ENCODE results near the gene MMP25. TPM values are rescaled to one million over a fixed set of nuclear protein-coding genes. Genes with fewer than 3 reads are reported as not detected.

MMP25 gene
- total RNA-seq, 1 donor = under 0.01 TPM

DNA sequence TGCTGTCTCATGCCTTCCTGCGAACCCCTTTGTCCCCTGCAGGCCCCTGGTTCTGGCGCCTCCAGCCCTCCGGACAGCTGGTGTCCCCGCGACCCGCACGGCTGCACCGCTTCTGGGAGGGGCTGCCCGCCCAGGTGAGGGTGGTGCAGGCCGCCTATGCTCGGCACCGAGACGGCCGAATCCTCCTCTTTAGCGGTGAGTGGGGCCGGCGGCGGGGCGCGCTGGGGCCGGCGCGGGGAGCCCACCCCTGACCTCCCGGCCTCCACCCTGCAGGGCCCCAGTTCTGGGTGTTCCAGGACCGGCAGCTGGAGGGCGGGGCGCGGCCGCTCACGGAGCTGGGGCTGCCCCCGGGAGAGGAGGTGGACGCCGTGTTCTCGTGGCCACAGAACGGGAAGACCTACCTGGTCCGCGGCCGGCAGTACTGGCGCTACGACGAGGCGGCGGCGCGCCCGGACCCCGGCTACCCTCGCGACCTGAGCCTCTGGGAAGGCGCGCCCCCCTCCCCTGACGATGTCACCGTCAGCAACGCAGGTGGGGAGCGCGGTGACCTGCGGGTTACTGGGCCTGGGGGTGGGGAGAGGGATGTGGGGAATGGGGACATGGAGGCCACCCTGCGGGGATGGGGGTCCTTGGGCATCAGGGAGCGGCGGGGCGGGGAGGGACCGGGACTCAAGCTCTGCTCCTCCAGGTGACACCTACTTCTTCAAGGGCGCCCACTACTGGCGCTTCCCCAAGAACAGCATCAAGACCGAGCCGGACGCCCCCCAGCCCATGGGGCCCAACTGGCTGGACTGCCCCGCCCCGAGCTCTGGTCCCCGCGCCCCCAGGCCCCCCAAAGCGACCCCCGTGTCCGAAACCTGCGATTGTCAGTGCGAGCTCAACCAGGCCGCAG lies 12.0 kb downstream of the MMP25 start:
- Histone ChIP-seq H3K27me3 (ENCODE audit: insufficient read depth, low read length) (peaks cover 3% of the 10 kb centered on the region), H3K27ac (ENCODE audit: low read depth, low read length) (peak overlapping the region; percentile 48), H3K4me3 (ENCODE audit: insufficient read depth, low read length) (peak overlapping the region; percentile 90), H4K20me1 (ENCODE audit: insufficient read depth, low read length) (no peaks in the 10 kb centered on the region), H3K4me2 (ENCODE audit: insufficient read depth, low read length) (peak overlapping the region; percentile 90), H3K9me3 (ENCODE audit: low read depth, low read length) (no peaks in the 10 kb centered on the region), H3K4me1 (ENCODE audit: insufficient read depth, low read length) (no peaks in the 10 kb centered on the region), H2AFZ (ENCODE audit: low read length) (peak overlapping the region; percentile 85), H3K79me2 (ENCODE audit: insufficient read depth, low read length) (no peaks in the 10 kb centered on the region), H3K36me3 (ENCODE audit: insufficient read depth, low read length) (no peaks in the 10 kb centered on the region)
- TF ChIP-seq, protein P1, sequence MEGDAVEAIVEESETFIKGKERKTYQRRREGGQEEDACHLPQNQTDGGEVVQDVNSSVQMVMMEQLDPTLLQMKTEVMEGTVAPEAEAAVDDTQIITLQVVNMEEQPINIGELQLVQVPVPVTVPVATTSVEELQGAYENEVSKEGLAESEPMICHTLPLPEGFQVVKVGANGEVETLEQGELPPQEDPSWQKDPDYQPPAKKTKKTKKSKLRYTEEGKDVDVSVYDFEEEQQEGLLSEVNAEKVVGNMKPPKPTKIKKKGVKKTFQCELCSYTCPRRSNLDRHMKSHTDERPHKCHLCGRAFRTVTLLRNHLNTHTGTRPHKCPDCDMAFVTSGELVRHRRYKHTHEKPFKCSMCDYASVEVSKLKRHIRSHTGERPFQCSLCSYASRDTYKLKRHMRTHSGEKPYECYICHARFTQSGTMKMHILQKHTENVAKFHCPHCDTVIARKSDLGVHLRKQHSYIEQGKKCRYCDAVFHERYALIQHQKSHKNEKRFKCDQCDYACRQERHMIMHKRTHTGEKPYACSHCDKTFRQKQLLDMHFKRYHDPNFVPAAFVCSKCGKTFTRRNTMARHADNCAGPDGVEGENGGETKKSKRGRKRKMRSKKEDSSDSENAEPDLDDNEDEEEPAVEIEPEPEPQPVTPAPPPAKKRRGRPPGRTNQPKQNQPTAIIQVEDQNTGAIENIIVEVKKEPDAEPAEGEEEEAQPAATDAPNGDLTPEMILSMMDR (IDR thresholded peaks at IDR 0.05; ENCODE audit: extremely low read depth, low read depth, low read length) = no peak
- peak; percentile 90 for DNase-seq (ENCODE audit: insufficient read length, low spot score, missing footprints)

DNA sequence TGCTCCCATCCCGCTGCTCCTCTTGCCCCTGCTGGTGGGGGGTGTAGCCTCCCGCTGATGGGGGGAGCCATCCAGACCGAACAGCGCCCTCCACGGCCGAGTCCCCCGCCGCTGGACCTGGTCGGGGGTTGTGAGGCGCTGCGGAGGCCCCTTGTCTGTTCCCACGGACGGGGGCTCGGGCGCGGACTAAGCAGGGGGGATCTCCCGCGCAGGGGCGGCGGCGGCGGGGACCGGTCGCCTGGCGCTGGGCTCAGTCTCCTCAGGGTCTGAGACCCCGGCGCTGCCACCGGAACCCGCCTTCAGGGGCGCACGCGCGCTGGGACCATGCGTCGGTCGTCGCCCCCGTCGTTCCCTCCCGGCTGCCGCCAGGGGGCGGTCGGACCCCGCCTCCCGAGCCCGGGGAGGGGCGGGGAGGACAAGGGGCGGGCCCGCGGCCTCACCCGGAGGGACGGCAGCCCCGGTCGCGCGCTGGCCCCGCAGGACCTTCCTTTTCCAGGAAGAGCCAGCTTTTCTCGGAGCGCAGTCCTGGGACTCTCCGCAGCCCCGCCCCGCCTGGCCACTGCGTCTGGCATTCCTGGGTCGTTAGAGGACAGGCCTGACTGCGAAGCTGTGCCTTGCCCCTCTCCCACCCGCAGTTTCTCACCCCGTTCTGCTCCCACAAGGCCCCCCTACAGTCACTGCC lies 12.8 kb downstream of the MMP25 start:
- no peaks in the 10 kb centered on the region for H4K20me1 ChIP-seq (ENCODE audit: insufficient read depth, low read length)
- peak overlapping the region; percentile 90 for H3K4me2 ChIP-seq (ENCODE audit: insufficient read depth, low read length)
- peaks cover 3% of the 10 kb centered on the region for H3K27me3 ChIP-seq (ENCODE audit: insufficient read depth, low read length)
- no peaks in the 10 kb centered on the region for H3K79me2 ChIP-seq (ENCODE audit: insufficient read depth, low read length)
- DNase-seq (ENCODE audit: insufficient read length, low spot score, missing footprints) = peak; percentile 100
- H3K4me3 ChIP-seq (ENCODE audit: insufficient read depth, low read length) = peak overlapping the region; percentile 90
- H3K9me3 ChIP-seq (ENCODE audit: low read depth, low read length) = no peaks in the 10 kb centered on the region
- H3K27ac ChIP-seq (ENCODE audit: low read depth, low read length) = peak overlapping the region; percentile 48
- peak overlapping the region; percentile 93 for H2AFZ ChIP-seq (ENCODE audit: low read length)
- H3K4me1 ChIP-seq (ENCODE audit: insufficient read depth, low read length) = no peaks in the 10 kb centered on the region
- TF ChIP-seq, protein P1 (IDR thresholded peaks at IDR 0.05; ENCODE audit: extremely low read depth, low read depth, low read length) = peak; percentile 65
- no peaks in the 10 kb centered on the region for H3K36me3 ChIP-seq (ENCODE audit: insufficient read depth, low read length)

DNA sequence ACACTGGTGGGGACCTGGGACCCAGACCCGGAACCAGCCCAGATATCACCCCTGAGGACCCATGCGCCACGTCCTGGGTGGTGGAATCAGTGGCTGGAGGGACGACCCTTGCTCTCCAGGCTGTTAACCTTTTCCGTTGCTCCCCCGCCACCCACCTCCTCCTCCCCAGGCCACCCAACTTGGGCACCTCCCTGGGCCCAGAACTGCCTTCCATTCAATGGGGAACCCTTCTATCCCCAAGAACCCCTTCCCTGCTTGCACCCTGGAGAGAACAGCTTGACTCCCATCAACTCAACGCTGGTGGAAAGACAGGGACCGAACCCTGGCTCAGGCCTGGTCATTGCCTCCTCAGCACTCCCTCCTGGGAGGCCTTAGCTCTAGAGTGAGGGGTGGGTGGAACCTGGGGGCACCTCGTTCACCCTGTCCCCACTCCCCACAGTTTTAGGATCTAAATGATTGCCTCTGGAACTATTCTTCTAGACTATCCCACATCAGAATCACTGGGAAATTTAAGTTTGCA lies 13.4 kb downstream of the MMP25 start:
- H2AFZ ChIP-seq (ENCODE audit: low read length) = peak overlapping the region; percentile 93
- H3K36me3 ChIP-seq (ENCODE audit: insufficient read depth, low read length) = no peaks in the 10 kb centered on the region
- no peak overlapping the region for H3K27ac ChIP-seq (ENCODE audit: low read depth, low read length)
- H3K4me3 ChIP-seq (ENCODE audit: insufficient read depth, low read length) = peak overlapping the region; percentile 90
- peak; percentile 62 for DNase-seq (ENCODE audit: insufficient read length, low spot score, missing footprints)
- peak overlapping the region; percentile 90 for H3K4me2 ChIP-seq (ENCODE audit: insufficient read depth, low read length)
- H3K9me3 ChIP-seq (ENCODE audit: low read depth, low read length) = no peaks in the 10 kb centered on the region
- TF ChIP-seq, protein P1 (IDR thresholded peaks at IDR 0.05; ENCODE audit: extremely low read depth, low read depth, low read length) = no peak
- no peaks in the 10 kb centered on the region for H3K79me2 ChIP-seq (ENCODE audit: insufficient read depth, low read length)
- H3K4me1 ChIP-seq (ENCODE audit: insufficient read depth, low read length) = no peaks in the 10 kb centered on the region
- no peaks in the 10 kb centered on the region for H4K20me1 ChIP-seq (ENCODE audit: insufficient read depth, low read length)
- H3K27me3 ChIP-seq (ENCODE audit: insufficient read depth, low read length) = peaks cover 3% of the 10 kb centered on the region
